LHCN-M2 (cell line): ENCODE measurements around the gene NRG3. TPM values are rescaled to one million over a fixed set of nuclear protein-coding genes. Genes with fewer than 3 reads are reported as not detected.

Source experiments
- DNase-seq: peaks from one replicate; pipeline ENCODE4 v3.0.0-alpha.2; 2012; ENCODE audit warnings: low read depth
- total RNA-seq: library from RNA; depleted of rRNA; stranded (reverse); fragments of >200 nt; gene quantifications from 2 replicates; pipeline ENCODE4 v1.2.3, GENCODE V29; 2014

NRG3 gene
- total RNA-seq, 1 experiment from 2014 or later, result not detected

- no peak for DNase-seq
These were observed 590.0 kb downstream of the NRG3 start for GRCh38 chr10:82464966-82465365.

GRCh38 chr10:82468453-82468852 lies 593.5 kb downstream of the NRG3 start:
- no peak for DNase-seq

GRCh38 chr10:82472406-82473335 lies 597.7 kb downstream of the NRG3 start:
- DNase-seq, result no peak

GRCh38 chr10:82477776-82478175 lies 602.8 kb downstream of the NRG3 start:
- DNase-seq, result no peak

GRCh38 chr10:82492647-82493046 lies 617.7 kb downstream of the NRG3 start:
- no peak for DNase-seq

- DNase-seq, result no peak
These were observed 621.1 kb downstream of the NRG3 start for GRCh38 chr10:82496114-82496513.

- no peak for DNase-seq
These were observed 622.4 kb downstream of the NRG3 start for GRCh38 chr10:82497439-82497838.

- DNase-seq, result no peak
These were observed 624.0 kb downstream of the NRG3 start for GRCh38 chr10:82498976-82499375.

- no peak for DNase-seq
These were observed 630.0 kb downstream of the NRG3 start for GRCh38 chr10:82505009-82505408.

- no peak for DNase-seq
These were observed 631.8 kb downstream of the NRG3 start for GRCh38 chr10:82506680-82507376.

GRCh38 chr10:82515256-82515655 lies 640.3 kb downstream of the NRG3 start:
- DNase-seq, result no peak

GRCh38 chr10:82529062-82529461 lies 654.1 kb downstream of the NRG3 start:
- no peak for DNase-seq

GRCh38 chr10:82535457-82535856 lies 660.5 kb downstream of the NRG3 start:
- DNase-seq, result no peak

- no peak for DNase-seq
These were observed 661.7 kb downstream of the NRG3 start for GRCh38 chr10:82536668-82537067.

GRCh38 chr10:82538272-82538671 lies 663.3 kb downstream of the NRG3 start:
- DNase-seq, result no peak

GRCh38 chr10:82543631-82544030 lies 668.6 kb downstream of the NRG3 start:
- DNase-seq, result no peak

GRCh38 chr10:82544377-82544776 lies 669.4 kb downstream of the NRG3 start:
- DNase-seq, result no peak

- no peak for DNase-seq
These were observed 676.5 kb downstream of the NRG3 start for GRCh38 chr10:82551506-82551905.

- DNase-seq, result no peak
These were observed 677.3 kb downstream of the NRG3 start for GRCh38 chr10:82552267-82552666.

- no peak for DNase-seq
These were observed 679.4 kb downstream of the NRG3 start for GRCh38 chr10:82554381-82554780.

GRCh38 chr10:82558014-82558607 lies 683.1 kb downstream of the NRG3 start:
- no peak for DNase-seq
